H1 (cell line): Measurements from ENCODE around the gene BZW2. TPM values are rescaled to one million over a fixed set of nuclear protein-coding genes. Genes with fewer than 3 reads are reported as not detected.

ENCODE experiments used
- CTCF ChIA-PET: fragments of 300-600 bp; sonication (Branson Sonifier 250); formaldehyde crosslinking; loops from one replicate; lab custom pipeline; 2021; ENCODE audit not compliant: partially characterized antibody; lab: Charles Lee
- POLR2A ChIA-PET: fragments of 300-600 bp; sonication (Branson Sonifier 250); formaldehyde crosslinking; loops from one replicate; lab custom pipeline; 2021; ENCODE audit warnings: inconsistent platforms; ENCODE audit not compliant: partially characterized antibody; lab: Charles Lee
- DNase-seq, 2 experiments: peaks; one replicate each; pipeline versions ENCODE4 v3.0.0 to v3.0.0-alpha.2; 2010 to 2022; ENCODE audit warnings: low spot score in 2 of 2, low read depth in 1 of 2, mixed read lengths in 1 of 2
- FAIRE-seq: peaks from 2 replicates; lab custom pipeline; 2011; peaks lifted over from hg19 to GRCh38; lab: Jason Lieb, UNC
- H2AFZ ChIP-seq: 2 replicates; pipeline ENCODE4 v1.8.1; 2012; ENCODE audit warnings: low read length, inconsistent platforms
- H2AK5ac ChIP-seq: 2 replicates; pipeline ENCODE4 v1.6.1; 2013; ENCODE audit warnings: low read depth, low read length
- H2BK120ac ChIP-seq: replicated peaks from 2 replicates; pipeline ENCODE3; 2013; ENCODE audit warnings: low read depth, low read length, inconsistent platforms
- H2BK12ac ChIP-seq: 2 replicates; pipeline ENCODE4 v1.6.1; 2013; ENCODE audit warnings: low read depth, low read length
- H2BK15ac ChIP-seq: 2 replicates; pipeline ENCODE4 v1.6.1; 2013; ENCODE audit warnings: low read length
- H2BK20ac ChIP-seq: 2 replicates; pipeline ENCODE4 v1.6.1; 2013; ENCODE audit warnings: low read length
- H2BK5ac ChIP-seq: 2 replicates; pipeline ENCODE4 v1.6.1; 2013; ENCODE audit warnings: low read depth, low read length
- H3K14ac ChIP-seq: 2 replicates; pipeline ENCODE4 v1.6.1; 2013; ENCODE audit warnings: inconsistent platforms; ENCODE audit not compliant: insufficient read length
- H3K18ac ChIP-seq: 2 replicates; pipeline ENCODE4 v1.6.1; 2013; ENCODE audit warnings: low read length; ENCODE audit errors: extremely low read depth
- H3K23ac ChIP-seq: 2 replicates; pipeline ENCODE4 v1.6.1; 2013; ENCODE audit warnings: inconsistent platforms; ENCODE audit not compliant: insufficient read length
- H3K23me2 ChIP-seq: 2 replicates; pipeline ENCODE4 v1.6.1; 2013; ENCODE audit warnings: low read depth, low read length
- H3K27ac ChIP-seq: 2 replicates; pipeline ENCODE4 v1.6.1; 2011; ENCODE audit warnings: low read depth, low read length, inconsistent platforms
- H3K27me3 ChIP-seq, 4 experiments: replicated peaks in 1 of 4; 1 replicate in 1 of 4; 2 replicates in 3 of 4; pipeline versions ENCODE4 v1.6.1 to v1.8.1; 2011 to 2013; ENCODE audit warnings: low read length in 3 of 4, mild to moderate bottlenecking in 3 of 4, inconsistent platforms in 2 of 4, mixed read lengths in 2 of 4, moderate library complexity in 1 of 4; ENCODE audit not compliant: control insufficient read depth in 3 of 4, insufficient read depth in 3 of 4; ENCODE audit errors: extremely low read depth in 1 of 4
- H3K36me3 ChIP-seq, 4 experiments: 2 replicates each; pipeline versions ENCODE4 v1.6.1 to v1.8.1; 2011 to 2013; ENCODE audit warnings: mild to moderate bottlenecking in 4 of 4, low read length in 3 of 4, moderate library complexity in 2 of 4, control low read depth in 1 of 4, inconsistent platforms in 1 of 4; ENCODE audit not compliant: insufficient read depth in 4 of 4, control insufficient read depth in 2 of 4
- H3K4ac ChIP-seq: replicated peaks from 2 replicates; pipeline ENCODE3; 2013; ENCODE audit warnings: low read length, low read depth, mixed read lengths, inconsistent platforms; ENCODE audit not compliant: insufficient read length
- H3K4me1 ChIP-seq, 4 experiments: replicated peaks in 1 of 4; 1 replicate in 1 of 4; 2 replicates in 3 of 4; pipeline versions ENCODE4 v1.6.1 to v1.8.1; 2011 to 2013; ENCODE audit warnings: low read length in 3 of 4, inconsistent platforms in 2 of 4, mixed read lengths in 1 of 4; ENCODE audit not compliant: insufficient read depth in 4 of 4, control insufficient read depth in 3 of 4
- H3K4me2 ChIP-seq, 2 experiments: 2 replicates each; pipeline versions ENCODE4 v1.6.1 to v1.8.1; 2011 to 2013; ENCODE audit warnings: low read depth in 2 of 2, low read length in 2 of 2, control low read depth in 1 of 2, inconsistent platforms in 1 of 2, mild to moderate bottlenecking in 1 of 2; ENCODE audit not compliant: insufficient read depth in 1 of 2
- H3K4me3 ChIP-seq, 4 experiments: fragments of 200-600, 300-600 bp in 1 of 4; sonication (generic), shearing (Covaris generic), sonication (Bioruptor Twin) in 1 of 4; 2 replicates each; pipeline versions ENCODE4 v1.5.1 to v1.8.1; 2011 to 2016; ENCODE audit warnings: low read length in 4 of 4, low read depth in 3 of 4, control low read depth in 2 of 4, inconsistent platforms in 2 of 4, mild to moderate bottlenecking in 2 of 4, mixed read lengths in 1 of 4, moderate library complexity in 1 of 4; ENCODE audit not compliant: insufficient read depth in 2 of 4; ENCODE audit errors: extremely low read depth in 1 of 4
- H3K56ac ChIP-seq: replicated peaks from 2 replicates; pipeline ENCODE3; 2013; ENCODE audit warnings: low read depth, mild to moderate bottlenecking, mixed read lengths, low read length, inconsistent platforms; ENCODE audit not compliant: insufficient read length
- H3K79me1 ChIP-seq: 2 replicates; pipeline ENCODE4 v1.6.1; 2013; ENCODE audit warnings: low read depth, low read length, control low read depth
- H3K79me2 ChIP-seq, 2 experiments: 2 replicates each; pipeline versions ENCODE4 v1.6.1 to v1.8.1; 2012 to 2013; ENCODE audit warnings: low read length in 2 of 2, mild to moderate bottlenecking in 2 of 2, inconsistent platforms in 1 of 2; ENCODE audit not compliant: insufficient read depth in 2 of 2, control insufficient read depth in 1 of 2
- H3K9ac ChIP-seq, 4 experiments: replicated peaks in 1 of 4; 1 replicate in 1 of 4; 2 replicates in 3 of 4; pipeline versions ENCODE4 v1.6.1 to v1.8.1; 2011 to 2013; ENCODE audit warnings: low read depth in 3 of 4, low read length in 3 of 4, control low read depth in 2 of 4, mild to moderate bottlenecking in 2 of 4, moderate library complexity in 2 of 4, inconsistent platforms in 1 of 4; ENCODE audit errors: extremely low read depth in 1 of 4
- H3K9me3 ChIP-seq, 2 experiments: 2 replicates each; pipeline versions ENCODE4 v1.6.1 to v1.8.1; 2012 to 2013; ENCODE audit warnings: mild to moderate bottlenecking in 2 of 2, moderate library complexity in 2 of 2, control low read depth in 1 of 2, inconsistent platforms in 1 of 2, low read depth in 1 of 2, low read length in 1 of 2, mixed read lengths in 1 of 2; ENCODE audit not compliant: insufficient read depth in 2 of 2
- H4K20me1 ChIP-seq, 2 experiments: replicated peaks in 1 of 2; 2 replicates each; pipeline versions ENCODE3 to v1.8.1; 2011 to 2013; ENCODE audit warnings: inconsistent platforms in 2 of 2, low read length in 2 of 2, mild to moderate bottlenecking in 1 of 2; ENCODE audit not compliant: insufficient read depth in 2 of 2, control insufficient read depth in 1 of 2
- H4K5ac ChIP-seq: 2 replicates; pipeline ENCODE4 v1.6.1; 2013; ENCODE audit warnings: low read length, low read depth, mixed read lengths, inconsistent platforms; ENCODE audit not compliant: insufficient read length
- H4K8ac ChIP-seq: 2 replicates; pipeline ENCODE4 v1.8.0; 2013; ENCODE audit warnings: mild to moderate bottlenecking, moderate library complexity, low read length, inconsistent platforms; ENCODE audit not compliant: insufficient read depth; ENCODE audit errors: extremely low read depth
- H4K91ac ChIP-seq: replicated peaks from 2 replicates; pipeline ENCODE3; 2013; ENCODE audit warnings: low read length, mixed read lengths, inconsistent platforms; ENCODE audit not compliant: insufficient read length
- EGR1 ChIP-seq: IDR thresholded peaks from 2 replicates; pipeline ENCODE4 v1.6.1; 2011; ENCODE audit warnings: low read depth, low read length, borderline replicate concordance
- EP300 ChIP-seq, 2 experiments: IDR thresholded peaks; 1 replicate in 1 of 2; 2 replicates in 1 of 2; pipeline ENCODE4 v1.6.1; 2011 to 2012; ENCODE audit warnings: low read depth in 2 of 2, low read length in 2 of 2, mild to moderate bottlenecking in 2 of 2, borderline replicate concordance in 1 of 2, inconsistent platforms in 1 of 2, moderate library complexity in 1 of 2
- JUN ChIP-seq: IDR thresholded peaks from 2 replicates; pipeline ENCODE4 v1.6.1; 2011; ENCODE audit warnings: low read depth, mild to moderate bottlenecking, improper control_type of control experiment, low read length
- KDM4A ChIP-seq: IDR thresholded peaks from one replicate; pipeline ENCODE4 v1.7.1; 2012; ENCODE audit warnings: low read depth, mild to moderate bottlenecking, moderate library complexity, low read length, inconsistent platforms; ENCODE audit not compliant: severe bottlenecking
- NANOG ChIP-seq: IDR thresholded peaks from 2 replicates; pipeline ENCODE4 v1.6.1; 2011; ENCODE audit warnings: low read length, low read depth, mild to moderate bottlenecking, inconsistent platforms; ENCODE audit not compliant: insufficient read depth, poor library complexity, severe bottlenecking
- NRF1 ChIP-seq: IDR thresholded peaks from 2 replicates; pipeline ENCODE4 v1.6.1; 2011; ENCODE audit warnings: mild to moderate bottlenecking, low read depth, low read length, improper control_type of control experiment
- POU5F1 ChIP-seq: IDR thresholded peaks from 2 replicates; pipeline ENCODE4 v1.6.1; 2011; ENCODE audit warnings: low read depth, mild to moderate bottlenecking, low read length, moderate library complexity
- RFX5 ChIP-seq: IDR thresholded peaks from 2 replicates; pipeline ENCODE4 v1.6.1; 2011; ENCODE audit warnings: low read depth, low read length, improper control_type of control experiment, borderline replicate concordance
- SAP30 ChIP-seq: fragments of 300-600 bp; sonication (generic); IDR thresholded peaks from 2 replicates; pipeline ENCODE4 v1.7.1; 2012; ENCODE audit warnings: low read length, moderate library complexity, mild to moderate bottlenecking, inconsistent platforms; ENCODE audit not compliant: insufficient read depth, insufficient replicate concordance
- SP4 ChIP-seq: IDR thresholded peaks from 2 replicates; pipeline ENCODE4 v1.6.1; 2012; ENCODE audit warnings: low read length, inconsistent platforms
- TAF7 ChIP-seq: optimal IDR thresholded peaks from 2 replicates; pipeline ENCODE3; 2011; ENCODE audit warnings: low read depth, mild to moderate bottlenecking, inconsistent platforms, low read length, moderate library complexity, borderline replicate concordance
- TEAD4 ChIP-seq: IDR thresholded peaks from 2 replicates; pipeline ENCODE4 v1.6.1; 2012; ENCODE audit warnings: low read depth, low read length, inconsistent platforms, mixed read lengths
- YY1 ChIP-seq: IDR thresholded peaks from 2 replicates; pipeline ENCODE4 v1.6.1; 2011; ENCODE audit warnings: low read depth, mild to moderate bottlenecking, low read length
- WGBS, 2 experiments: shearing (Covaris generic) in 1 of 2; methylation state at CpG; one replicate each; pipeline versions ENCODE4 v1.1.6 to v1.1.7; 2013 to 2015; ENCODE audit warnings: low lambda C conversion rate in 2 of 2, mixed read lengths in 2 of 2, inconsistent platforms in 1 of 2, low coverage in 1 of 2, missing lambda C conversion rate in 1 of 2; ENCODE audit not compliant: insufficient replicate concordance in 2 of 2, insufficient coverage in 1 of 2, insufficient read length in 1 of 2; ENCODE audit errors: extremely low coverage in 1 of 2, missing lambda C conversion rate in 1 of 2; 5-methylcytosine and 5-hydroxymethylcytosine counted together
- polyA plus RNA-seq, 7 experiments: library from polyadenylated mRNA; depleted of rRNA in 3 of 7; stranded (reverse) in 5 of 7; unstranded in 2 of 7; fragments of >200 nt in 5 of 7; fragments of 200-250 nt in 2 of 7; gene quantifications; 1 replicate in 5 of 7; 2 replicates in 1 of 7; 4 replicates in 1 of 7; pipeline versions ENCODE4 v1.2.1 to v1.2.3, GENCODE V29; 2011 to 2013; ENCODE audit warnings: missing spikeins in 2 of 7, mixed read lengths in 2 of 7
- total RNA-seq: library from RNA; stranded (reverse); fragmentation: NEBNext Ultra II Directional; extraction: Animal tissue kit (Norgen Biotek cat#: 25700); gene quantifications from 2 replicates; pipeline ENCODE4 v1.2.1, GENCODE V29; 2021

Gene BZW2
- total and polyA plus RNA-seq, 2 of the 8 experiments (the other 6 are each of a cell fraction or from before 2014, with no cell fraction given), result 32.3 to 103 TPM

DNA sequence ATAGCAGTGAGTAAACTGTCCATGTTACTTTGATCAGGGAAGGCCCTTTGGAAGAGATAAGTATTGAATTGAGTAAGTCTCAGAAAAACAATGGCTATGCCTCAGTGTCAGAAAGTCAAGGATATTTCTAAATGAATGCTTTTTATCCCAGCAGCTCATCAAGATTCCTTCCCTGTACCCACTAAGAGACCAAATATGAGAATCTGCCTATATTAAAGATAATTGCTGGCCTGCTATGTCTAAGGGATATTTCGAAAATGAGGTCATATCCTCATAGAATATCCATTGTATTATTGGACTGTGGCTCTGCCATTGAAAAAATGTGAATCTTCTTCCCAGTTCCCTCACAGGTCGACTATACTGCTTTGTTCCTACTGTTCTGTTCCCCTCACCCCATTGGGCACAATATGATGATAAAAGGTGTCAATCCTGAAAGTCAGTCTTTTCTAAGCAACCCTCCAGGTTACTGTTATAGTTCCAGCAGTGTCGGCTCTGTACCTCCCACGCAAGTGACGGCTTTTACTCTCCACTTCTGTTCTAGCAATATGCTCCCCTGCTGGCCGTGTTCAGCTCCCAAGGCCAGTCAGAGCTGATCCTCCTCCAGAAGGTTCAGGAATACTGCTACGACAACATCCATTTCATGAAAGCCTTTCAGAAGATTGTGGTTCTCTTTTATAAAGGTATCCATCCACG is 51.7 kb downstream of the BZW2 start:
- FAIRE-seq, result no peak
- Histone ChIP-seq H3K36me3 (peaks cover 9 to 56% (median 30%) of the 10 kb centered on the region in 4 experiments), H3K4me2 (no peak overlapping the region), H3K79me1 (no peaks in the 10 kb centered on the region), H3K23ac (no peak overlapping the region), H4K20me1 (peaks cover 0 to 2% of the 10 kb centered on the region in 2 experiments), H3K4me1 (no peaks in the 10 kb centered on the region), H2BK12ac (no peak overlapping the region), H3K27ac (no peak overlapping the region), H3K56ac (no peak overlapping the region), H3K14ac (no peak overlapping the region), H4K8ac (no peak overlapping the region), H2BK120ac (no peak overlapping the region), H2BK15ac (no peak overlapping the region), H3K79me2 (no peaks in the 10 kb centered on the region), H3K9ac (no peak overlapping the region), H3K4me3 (no peak overlapping the region), H2BK5ac (no peak overlapping the region), H3K9me3 (no peaks in the 10 kb centered on the region), H4K91ac (no peak overlapping the region), H2BK20ac (no peak overlapping the region), H2AFZ (no peak overlapping the region), H4K5ac (no peak overlapping the region), H3K27me3 (no peaks in the 10 kb centered on the region), H3K4ac (no peak overlapping the region), H3K18ac (no peak overlapping the region), H2AK5ac (no peak overlapping the region), H3K23me2 (no peaks in the 10 kb centered on the region)
- DNase-seq, result no peak
- TF ChIP-seq NRF1 (no peak), KDM4A (no peak), NANOG (no peak), EGR1 (no peak), SAP30 (no peak), TAF7 (no peak), POU5F1 (no peak), RFX5 (no peak), TEAD4 (no peak), EP300 (IDR thresholded peaks at IDR 0.05; ENCODE audit: borderline replicate concordance in 1 of 2, low read depth in 2 of 2, low read length in 2 of 2) (no peak), YY1 (no peak), SP4 (no peak), JUN (no peak)
- ChIA-PET POLR2A (no interaction called here), CTCF (interaction anchor here (1.0 to 1.5 kb wide), 5 partner anchors 8 to 224 kb away, joined by 3 to 4 read pairs (median 3); no protein-coding TSS in a partner anchor)
- 89% methylated on average over 8 of the region's 8 CpGs; no CpG with 5 or more reads in 1 of the 2 experiments for WGBS, 2 experiments
